HL-60 (cell line): ENCODE data around the gene NDUFA8.

Experiments
- DNase-seq, 2 experiments: peaks; one replicate each; pipeline ENCODE4 v3.0.0-alpha.2; 2010 to 2020; ENCODE audit warnings: low read depth in 1 of 2, low spot score in 1 of 2
- H3K27ac ChIP-seq: fragments of 250-450 bp; sonication (Bioruptor Pico); replicated peaks from 2 replicates; pipeline ENCODE4 v1.5.1; 2020; ENCODE audit warnings: mild to moderate bottlenecking, moderate library complexity
- H3K27me3 ChIP-seq: fragments of 250-450 bp; sonication (Bioruptor Pico); 2 replicates; pipeline ENCODE4 v1.5.1; 2021; ENCODE audit warnings: mild to moderate bottlenecking, moderate library complexity; ENCODE audit not compliant: insufficient read depth, poor library complexity, severe bottlenecking
- H3K4me3 ChIP-seq: replicated peaks from 2 replicates; pipeline ENCODE4 v1.5.1; 2011; ENCODE audit warnings: mild to moderate bottlenecking, control low read depth, low read length; ENCODE audit not compliant: insufficient read depth
- CTCF ChIP-seq: IDR thresholded peaks from one replicate; pipeline ENCODE4 v1.5.1; 2011; ENCODE audit warnings: low read length, control low read depth, inconsistent platforms; ENCODE audit not compliant: insufficient read depth
- GABPA ChIP-seq: IDR thresholded peaks from 2 replicates; pipeline ENCODE4 v1.6.1; 2012; ENCODE audit warnings: low read depth
- POLR2AphosphoS5 ChIP-seq: IDR thresholded peaks from 2 replicates; pipeline ENCODE4 v1.6.1; 2012; ENCODE audit warnings: low read depth
- REST ChIP-seq: IDR thresholded peaks from 2 replicates; pipeline ENCODE4 v1.6.1; 2012; ENCODE audit warnings: low read depth; ENCODE audit not compliant: insufficient replicate concordance
- SPI1 ChIP-seq: IDR thresholded peaks from 2 replicates; pipeline ENCODE4 v1.6.1; 2012; ENCODE audit warnings: low read depth, mild to moderate bottlenecking, borderline replicate concordance

NDUFA8 gene

GRCh38 chr9:122205176-122205575, 45.6 kb upstream of the NDUFA8 start:
- no peaks in the 10 kb centered on the region for H3K27me3 ChIP-seq
- no peak for DNase-seq
- TF ChIP-seq POLR2AphosphoS5: no peak
- no peak for TF ChIP-seq CTCF
- no peak for TF ChIP-seq GABPA
- no peak for TF ChIP-seq SPI1
- TF ChIP-seq REST: no peak
- H3K27ac ChIP-seq: no peak overlapping the region
- no peak overlapping the region for H3K4me3 ChIP-seq

GRCh38 chr9:122204491-122204890, 44.9 kb upstream of the NDUFA8 start:
- TF ChIP-seq GABPA: no peak
- TF ChIP-seq POLR2AphosphoS5: no peak
- TF ChIP-seq REST: no peak
- TF ChIP-seq SPI1: no peak
- no peak for TF ChIP-seq CTCF
- Histone ChIP-seq H3K4me3 (no peak overlapping the region), H3K27me3 (no peaks in the 10 kb centered on the region), H3K27ac (no peak overlapping the region)
- DNase-seq: no peak

- TF ChIP-seq REST: no peak
- no peak for TF ChIP-seq GABPA
- no peak for TF ChIP-seq POLR2AphosphoS5
- no peak for TF ChIP-seq CTCF
- no peaks in the 10 kb centered on the region for H3K27me3 ChIP-seq
- no peak for DNase-seq
- H3K27ac ChIP-seq: no peak overlapping the region
- no peak overlapping the region for H3K4me3 ChIP-seq
Measured at GRCh38 chr9:122204055-122204454, 44.5 kb upstream of the NDUFA8 start.
